Measurements from ENCODE around the gene PCBP3.
"Not testable (repeated sequence)": the region's sequence is repeated elsewhere in the genome, so short reads cannot be mapped to it uniquely, and the experiment has no call there.

The PCBP3 gene

GRCh38 chr21:45844181-45844580 lies 200.7 kb downstream of the PCBP3 start:
- no peak for DNase-seq (ENCODE audit: low read depth in 2 of 2)

GRCh38 chr21:45845063-45845769 lies 201.7 kb downstream of the PCBP3 start:
- DNase-seq (ENCODE audit: low read depth in 2 of 2) = no peak

GRCh38 chr21:45845770-45846090 lies 202.2 kb downstream of the PCBP3 start:
- no peak for DNase-seq (ENCODE audit: low read depth in 2 of 2)

GRCh38 chr21:45846373-45847160 lies 203.0 kb downstream of the PCBP3 start:
- no peak for DNase-seq (ENCODE audit: low read depth in 2 of 2)

GRCh38 chr21:45847870-45848269 lies 204.3 kb downstream of the PCBP3 start:
- DNase-seq (ENCODE audit: low read depth in 2 of 2) = no peak

GRCh38 chr21:45848331-45848730 lies 204.8 kb downstream of the PCBP3 start:
- no peak for DNase-seq (ENCODE audit: low read depth in 2 of 2)

GRCh38 chr21:45848805-45849204 lies 205.3 kb downstream of the PCBP3 start:
- no peak for DNase-seq (ENCODE audit: low read depth in 2 of 2)

GRCh38 chr21:45849651-45850050 lies 206.1 kb downstream of the PCBP3 start:
- DNase-seq (ENCODE audit: low read depth in 2 of 2) = no peak

GRCh38 chr21:45850181-45850580 lies 206.7 kb downstream of the PCBP3 start:
- DNase-seq (ENCODE audit: low read depth in 2 of 2) = no peak

- DNase-seq (ENCODE audit: low read depth in 2 of 2) = not testable (repeated sequence)
These were observed 208.9 kb downstream of the PCBP3 start for GRCh38 chr21:45852386-45852785.

GRCh38 chr21:45852886-45853400 lies 209.4 kb downstream of the PCBP3 start:
- no peak for DNase-seq (ENCODE audit: low read depth in 2 of 2)

GRCh38 chr21:45853703-45854342 lies 210.3 kb downstream of the PCBP3 start:
- no peak for DNase-seq (ENCODE audit: low read depth in 2 of 2)

- DNase-seq (ENCODE audit: low read depth in 2 of 2) = no peak
These were observed 211.2 kb downstream of the PCBP3 start for GRCh38 chr21:45854690-45855247.

GRCh38 chr21:45855248-45855811 lies 211.8 kb downstream of the PCBP3 start:
- no peak for DNase-seq (ENCODE audit: low read depth in 2 of 2)

- DNase-seq (ENCODE audit: low read depth in 2 of 2) = no peak
These were observed 212.9 kb downstream of the PCBP3 start for GRCh38 chr21:45856442-45856841.

GRCh38 chr21:45856906-45857305 lies 213.4 kb downstream of the PCBP3 start:
- no peak for DNase-seq (ENCODE audit: low read depth in 2 of 2)

GRCh38 chr21:45857761-45858160 lies 214.2 kb downstream of the PCBP3 start:
- no peak for DNase-seq (ENCODE audit: low read depth in 2 of 2)

GRCh38 chr21:45858180-45858579 lies 214.7 kb downstream of the PCBP3 start:
- no peak for DNase-seq (ENCODE audit: low read depth in 2 of 2)

- no peak for DNase-seq (ENCODE audit: low read depth in 2 of 2)
These were observed 215.7 kb downstream of the PCBP3 start for GRCh38 chr21:45859041-45859761.

GRCh38 chr21:45859762-45860357 lies 216.3 kb downstream of the PCBP3 start:
- DNase-seq (ENCODE audit: low read depth in 2 of 2) = no peak
